Heart right ventricle (tissue), 16 donors: ENCODE measurements around the gene UGT2A3. TPM values are rescaled to one million over a fixed set of nuclear protein-coding genes. Genes with fewer than 3 reads are reported as not detected.

Experiments
- ATAC-seq, 8 donors: fragments of 200-7000 bp; cut with Tn5 transposase; one replicate each; pipeline ENCODE4 v1.9.1; 2020; ENCODE audit warnings: mild to moderate bottlenecking in 8 of 8, moderate library complexity in 8 of 8, moderate number of reproducible peaks in 1 of 8
- DNase-seq, 2 donors: peaks; one replicate each; pipeline ENCODE4 v3.0.0-alpha.2; 2020
- H3K27ac ChIP-seq, 10 donors: fragments of 200-600 bp; sonication (generic) in 2 of 10; one replicate each; pipeline versions ENCODE4 v1.5.0 to v1.8.0; 2020 to 2022; ENCODE audit warnings: mild to moderate bottlenecking in 3 of 10
- H3K27me3 ChIP-seq, 7 donors: fragments of 200-600 bp; one replicate each; pipeline ENCODE4 v1.8.0; 2021 to 2022; ENCODE audit warnings: mild to moderate bottlenecking in 2 of 7
- H3K36me3 ChIP-seq, 9 donors: fragments of 200-600 bp; sonication (generic) in 1 of 9; one replicate each; pipeline versions ENCODE4 v1.5.0 to v1.8.0; 2020 to 2022; ENCODE audit warnings: mild to moderate bottlenecking in 2 of 9
- H3K4me1 ChIP-seq, 9 donors: fragments of 200-600 bp; sonication (generic) in 1 of 9; one replicate each; pipeline versions ENCODE4 v1.5.0 to v1.8.0; 2020 to 2022; ENCODE audit warnings: mild to moderate bottlenecking in 4 of 9
- H3K4me3 ChIP-seq, 10 donors: fragments of 200-600 bp; sonication (generic) in 2 of 10; one replicate each; pipeline versions ENCODE4 v1.5.0 to v1.8.0; 2020 to 2022; ENCODE audit warnings: mild to moderate bottlenecking in 7 of 10, moderate library complexity in 2 of 10
- H3K9me3 ChIP-seq, 11 donors: fragments of 200-600 bp in 10 of 11; sonication (generic) in 2 of 11; one replicate each; pipeline versions ENCODE4 v1.5.0 to v1.8.0; 2013 to 2022; ENCODE audit warnings: mild to moderate bottlenecking in 2 of 11, control low read depth in 1 of 11, moderate library complexity in 1 of 11
- CTCF ChIP-seq, 9 donors: fragments of 200-600 bp; sonication (generic) in 2 of 9; IDR thresholded peaks; one replicate each; pipeline versions ENCODE4 v1.5.0 to v1.8.0; 2021 to 2022; ENCODE audit warnings: antibody characterized with exemption in 9 of 9, mild to moderate bottlenecking in 5 of 9, moderate library complexity in 1 of 9
- WGBS, 2 donors: extraction: QIAGEN DNeasy Blood & Tissue Kit; methylation state at CpG; one replicate each; pipeline ENCODE4 v1.1.7; 2013; ENCODE audit warnings: inconsistent platforms in 1 of 2; 5-methylcytosine and 5-hydroxymethylcytosine counted together
- intact Hi-C, 10 donors: fragments of 100-400 bp; cut with DNase I; formaldehyde crosslinking; loops; one replicate each; pipeline versions ENCODE4 v1.11.1 to v1.14.2; 2022
- polyA plus RNA-seq, 2 donors: library from polyadenylated mRNA; stranded (reverse); fragments of 200-250 nt; gene quantifications; one replicate each; pipeline ENCODE4 v1.2.3, GENCODE V29; 2013
- total RNA-seq, 10 donors: library from RNA; stranded (reverse); fragmentation: NEBNext Ultra II Directional in 3 of 10; extraction: Animal tissue kit (Norgen Biotek cat#: 25700) in 3 of 10; gene quantifications; one replicate each; pipeline versions ENCODE4 v1.2.1 to v1.2.4, GENCODE V29; 2021 to 2023
- donor health status: Arrhythmogenic right ventricular cardiomyopathy.
- donor health status: ischemic (EF 13 %, LVEDD 7.1; RV severe dilation, severe dysfunction).
- donor health status: healthy with polysubstance abuse.
- donor health status: DM: no; HTN: yes; CAD: no.
- donor health status: DM: no; HTN: no; CAD: no.
- donor health status: ischemic (EF 25% LVEDD 6.9; RV normal size, moderate dysfunction).
- donor health status: ischemic (EF 25% LVEDD 5.7; RV mildly dilated, moderate dysfunction).
- donor health status: healthy.
- donor health status: DM: yes; HTN: yes; CAD: no.
- donor health status: Ischemic cardiomyopathy.
- donor health status: ischemic (EF 35%, LVEDD 5.7; RV mildly dilated, moderate dysfunction).
- donor health status: nonischemic (EF 11% LVEDD 7.7; RV severe dilation, severe dysfunction).
- donor health status: DM: yes; HTN: yes; CAD: no.
- donor health status: PGD.
- donor health status: ischemic (EF 29% LVEDD 5.4; RV normal size, mild dysfunction).
- donor health status: nonischemic (EF 23%, LVEDD 6.1; RV moderate dilation, normal function).

UGT2A3 gene
- total and polyA plus RNA-seq, 12 donors: not detected

GRCh38 chr4:68912807-68913206 is 38.8 kb downstream of the UGT2A3 start:
- intact Hi-C loops: no loop called here
- ATAC-seq (no peak), DNase-seq (no peak)
- Histone ChIP-seq H3K4me1 (no peaks in the 10 kb centered on the region), H3K27ac (no peak overlapping the region), H3K9me3 (no peaks in the 10 kb centered on the region), H3K27me3 (no peaks in the 10 kb centered on the region), H3K4me3 (no peak overlapping the region), H3K36me3 (no peaks in the 10 kb centered on the region)
- no peak for TF ChIP-seq CTCF (IDR thresholded peaks at IDR 0.05)
- WGBS, 2 donors: 82 to 88% methylated on average over 3 of the region's 3 CpGs

GRCh38 chr4:68909385-68909784 is 42.2 kb downstream of the UGT2A3 start:
- Histone ChIP-seq H3K9me3 (no peaks in the 10 kb centered on the region), H3K4me1 (no peaks in the 10 kb centered on the region), H3K36me3 (no peaks in the 10 kb centered on the region), H3K27ac (no peak overlapping the region), H3K4me3 (no peak overlapping the region), H3K27me3 (no peaks in the 10 kb centered on the region)
- ATAC-seq: no peak
- DNase-seq: no peak
- WGBS, 2 donors: 64 to 71% methylated on average over 2 of the region's 2 CpGs
- intact Hi-C loops: no loop called here
- no peak for TF ChIP-seq CTCF (IDR thresholded peaks at IDR 0.05)

- no peaks in the 10 kb centered on the region for H3K4me1 ChIP-seq
- H3K9me3 ChIP-seq: no peaks in the 10 kb centered on the region
- TF ChIP-seq CTCF (IDR thresholded peaks at IDR 0.05): no peak
- H3K27ac ChIP-seq: no peak overlapping the region
- no peak for ATAC-seq
- no peaks in the 10 kb centered on the region for H3K36me3 ChIP-seq
- 73 to 84% methylated on average over 3 of the region's 3 CpGs for WGBS, 2 donors
- intact Hi-C loops: no loop called here
- H3K27me3 ChIP-seq: no peaks in the 10 kb centered on the region
- H3K4me3 ChIP-seq: no peak overlapping the region
- DNase-seq: no peak
Measured at GRCh38 chr4:68907788-68908700, 43.6 kb downstream of the UGT2A3 start.

- H3K27me3 ChIP-seq: no peaks in the 10 kb centered on the region
- no peak for TF ChIP-seq CTCF (IDR thresholded peaks at IDR 0.05)
- no peaks in the 10 kb centered on the region for H3K9me3 ChIP-seq
- WGBS, 2 donors: 64 to 74% methylated on average over 3 of the region's 3 CpGs
- DNase-seq (no peak), ATAC-seq (no peak)
- H3K27ac ChIP-seq: no peak overlapping the region
- no peak overlapping the region for H3K4me3 ChIP-seq
- H3K4me1 ChIP-seq: no peaks in the 10 kb centered on the region
- no peaks in the 10 kb centered on the region for H3K36me3 ChIP-seq
- intact Hi-C loops: no loop called here
Measured at GRCh38 chr4:68907245-68907644, 44.4 kb downstream of the UGT2A3 start.
